ENCODE measurements around the gene URGCP.

Gene URGCP, protein sequence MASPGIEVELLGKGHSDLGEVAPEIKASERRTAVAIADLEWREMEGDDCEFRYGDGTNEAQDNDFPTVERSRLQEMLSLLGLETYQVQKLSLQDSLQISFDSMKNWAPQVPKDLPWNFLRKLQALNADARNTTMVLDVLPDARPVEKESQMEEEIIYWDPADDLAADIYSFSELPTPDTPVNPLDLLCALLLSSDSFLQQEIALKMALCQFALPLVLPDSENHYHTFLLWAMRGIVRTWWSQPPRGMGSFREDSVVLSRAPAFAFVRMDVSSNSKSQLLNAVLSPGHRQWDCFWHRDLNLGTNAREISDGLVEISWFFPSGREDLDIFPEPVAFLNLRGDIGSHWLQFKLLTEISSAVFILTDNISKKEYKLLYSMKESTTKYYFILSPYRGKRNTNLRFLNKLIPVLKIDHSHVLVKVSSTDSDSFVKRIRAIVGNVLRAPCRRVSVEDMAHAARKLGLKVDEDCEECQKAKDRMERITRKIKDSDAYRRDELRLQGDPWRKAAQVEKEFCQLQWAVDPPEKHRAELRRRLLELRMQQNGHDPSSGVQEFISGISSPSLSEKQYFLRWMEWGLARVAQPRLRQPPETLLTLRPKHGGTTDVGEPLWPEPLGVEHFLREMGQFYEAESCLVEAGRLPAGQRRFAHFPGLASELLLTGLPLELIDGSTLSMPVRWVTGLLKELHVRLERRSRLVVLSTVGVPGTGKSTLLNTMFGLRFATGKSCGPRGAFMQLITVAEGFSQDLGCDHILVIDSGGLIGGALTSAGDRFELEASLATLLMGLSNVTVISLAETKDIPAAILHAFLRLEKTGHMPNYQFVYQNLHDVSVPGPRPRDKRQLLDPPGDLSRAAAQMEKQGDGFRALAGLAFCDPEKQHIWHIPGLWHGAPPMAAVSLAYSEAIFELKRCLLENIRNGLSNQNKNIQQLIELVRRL

DNA sequence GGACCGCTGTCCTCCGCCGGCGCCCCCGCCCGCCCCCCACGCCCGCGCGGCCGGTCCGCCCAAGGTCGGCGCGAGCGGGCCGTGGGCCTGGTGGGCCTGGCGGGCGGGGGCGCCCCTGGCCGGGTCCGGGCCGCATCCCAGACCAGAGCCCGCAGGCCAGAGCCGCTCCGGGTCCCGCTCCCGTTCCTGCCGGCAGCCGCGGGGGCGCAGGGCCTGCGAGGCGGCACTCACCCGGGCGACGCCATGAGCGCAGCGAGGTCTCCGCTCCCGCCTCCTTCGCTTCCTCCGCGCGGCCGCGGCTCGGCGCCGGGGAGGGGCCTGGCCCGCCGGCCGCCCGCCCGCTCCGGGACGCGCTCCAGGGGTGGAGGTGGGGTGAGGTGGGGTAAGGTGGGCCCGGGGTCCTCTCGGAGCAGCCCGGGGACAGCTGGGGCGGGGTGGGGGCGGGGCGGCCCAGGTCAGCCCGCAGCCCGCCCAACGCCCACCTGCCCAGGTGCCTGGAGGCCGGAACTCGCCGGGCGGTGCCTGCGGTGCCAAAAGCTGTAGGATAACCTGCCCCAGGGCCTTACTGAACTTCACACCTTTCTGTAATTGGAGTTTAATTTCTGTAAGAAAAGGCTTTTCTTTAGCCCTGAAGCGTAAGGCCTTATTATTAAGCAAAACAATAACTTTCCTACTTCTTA is at the start of gene URGCP:
URGCP (minus strand) TSS at position 266 of the 680 bp plus-strand sequence; CDS start at position 245, 21 bp downstream.
- DNase-seq (ENCODE audit: low spot score), result peak; percentile 52

GRCh38 chr7:43956027-43956426 is 49.6 kb upstream of the URGCP start:
- no peak for DNase-seq (ENCODE audit: low spot score)

DNA sequence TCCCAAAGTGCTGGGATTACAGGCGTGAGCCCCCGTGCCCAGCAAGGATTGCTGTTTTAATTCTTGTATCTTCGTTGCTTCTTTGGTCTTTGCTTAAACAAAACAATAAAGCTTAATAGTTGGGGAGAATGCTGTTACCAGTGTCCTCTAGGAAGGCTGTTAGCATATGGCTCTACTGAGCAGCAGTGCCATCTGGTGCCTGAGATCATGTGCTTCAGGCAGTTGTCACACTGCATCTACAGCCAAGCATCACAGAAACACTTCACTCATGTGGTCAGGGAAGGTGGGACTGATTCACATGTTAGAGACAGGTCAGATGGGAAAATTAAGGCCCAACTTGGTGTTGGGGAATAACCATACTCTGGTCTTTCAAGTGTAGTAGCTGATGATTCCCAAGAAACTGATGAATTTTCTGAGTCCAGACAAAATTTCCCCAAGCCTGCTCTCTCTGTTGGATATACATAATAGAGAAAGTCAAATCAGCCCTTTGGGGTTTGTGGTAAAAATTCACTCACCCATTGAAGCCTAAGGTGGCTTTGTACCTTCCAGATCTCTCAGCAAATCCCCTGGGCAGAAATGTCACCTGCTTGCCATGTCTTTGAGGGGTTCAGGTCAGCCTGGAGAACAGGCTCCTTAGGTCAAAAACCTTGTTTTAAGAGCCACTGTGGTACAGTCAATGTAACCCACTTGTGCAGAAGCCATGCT is 48.3 kb upstream of the URGCP start:
- peak; percentile 32 for DNase-seq (ENCODE audit: low spot score)

GRCh38 chr7:43953071-43953470 is 46.7 kb upstream of the URGCP start:
- no peak for DNase-seq (ENCODE audit: low spot score)

DNA sequence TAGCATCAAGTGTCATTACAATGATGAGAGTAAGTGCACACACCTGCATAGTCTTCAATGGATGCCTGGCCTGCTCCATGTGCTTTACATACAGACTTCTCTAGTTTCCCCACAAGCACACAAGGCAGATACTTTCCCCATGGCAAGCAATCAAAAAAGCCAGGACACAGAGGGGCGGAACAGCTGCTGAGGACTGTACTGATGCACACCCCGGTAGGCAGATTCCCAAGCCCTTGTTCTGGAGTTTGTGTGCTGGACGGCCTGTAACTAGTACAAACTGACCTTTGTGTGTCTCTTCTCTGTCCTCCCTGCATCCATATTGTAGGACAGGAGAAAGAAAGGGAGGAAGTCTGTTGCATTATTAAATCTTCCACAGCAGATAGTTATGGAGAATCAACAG is 45.6 kb upstream of the URGCP start:
- DNase-seq (ENCODE audit: low spot score), result no peak

GRCh38 chr7:43944286-43944685 is 37.9 kb upstream of the URGCP start:
- no peak for DNase-seq (ENCODE audit: low spot score)

- DNase-seq (ENCODE audit: low spot score), result peak; percentile 56
Observed at GRCh38 chr7:43943417-43944187, 37.2 kb upstream of the URGCP start.

DNA sequence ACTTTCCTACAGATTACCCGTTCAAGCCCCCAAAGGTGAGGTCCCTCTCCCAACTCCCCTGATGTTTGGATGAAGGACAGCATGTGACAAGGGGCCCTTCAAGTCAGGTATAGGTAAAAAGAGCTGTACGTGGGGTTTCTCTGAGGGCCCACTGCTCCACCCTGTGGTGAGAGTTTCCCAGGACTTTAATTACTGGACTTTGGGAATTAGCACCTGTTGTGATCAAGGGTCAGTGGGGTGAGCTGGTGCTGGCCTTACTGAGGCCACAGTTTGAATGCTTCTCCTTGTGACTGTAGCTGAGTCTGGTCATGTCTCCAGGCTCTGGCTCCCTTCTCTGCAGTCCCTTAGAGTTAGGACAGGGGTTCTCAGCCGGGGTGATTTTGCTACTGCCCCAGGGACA is 36.6 kb upstream of the URGCP start:
- no peak for DNase-seq (ENCODE audit: low spot score)

GRCh38 chr7:43942250-43942649 is 35.9 kb upstream of the URGCP start:
- no peak for DNase-seq (ENCODE audit: low spot score)

DNA sequence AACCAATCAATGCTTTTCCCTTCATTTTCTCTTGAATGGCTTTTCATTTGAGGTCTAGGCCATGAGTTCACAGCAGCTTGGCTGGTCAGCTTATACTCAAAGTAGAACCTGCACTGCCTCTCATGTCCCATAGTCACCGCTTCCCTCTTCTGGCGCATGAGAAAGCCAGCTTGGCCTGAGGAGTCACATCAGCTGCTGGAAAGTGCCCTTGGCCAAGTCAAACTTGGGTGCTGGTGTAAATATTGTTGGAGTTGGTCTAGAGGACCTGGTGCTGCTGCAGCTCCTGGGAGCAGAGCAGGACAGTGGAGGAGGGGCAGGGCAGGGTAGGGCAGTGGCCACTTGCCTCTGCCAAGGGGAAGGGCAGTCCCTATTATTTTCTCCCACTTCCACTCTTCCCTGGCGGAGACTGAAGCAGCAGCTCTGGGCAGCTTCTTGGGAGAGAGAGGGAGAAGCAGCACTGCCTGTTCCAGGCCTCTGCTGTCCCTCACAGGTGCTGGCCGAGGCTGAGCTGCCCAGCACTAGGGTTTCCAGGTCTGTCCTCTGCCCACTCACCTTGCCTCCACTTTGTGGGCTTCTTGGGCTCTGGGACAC is 32.6 kb upstream of the URGCP start:
- no peak for DNase-seq (ENCODE audit: low spot score)

DNA sequence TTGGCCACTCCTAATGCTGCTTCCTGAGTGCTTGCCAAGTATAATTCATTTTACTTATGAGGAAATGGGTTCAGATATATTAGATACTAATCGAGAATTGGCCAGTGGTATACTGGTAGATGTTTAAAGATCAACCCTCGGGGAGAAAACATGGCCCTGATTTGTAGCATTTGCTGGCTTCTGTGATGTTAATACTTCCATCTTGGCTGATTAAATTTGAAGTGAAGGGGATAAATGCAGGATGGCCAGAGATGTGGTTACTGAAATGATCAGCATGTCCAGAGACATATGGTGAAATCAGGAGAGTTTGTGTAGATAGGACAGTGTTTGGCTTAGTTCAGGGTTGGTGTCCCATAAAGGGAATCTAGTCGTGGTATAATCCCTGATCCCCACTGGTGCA is 31.0 kb upstream of the URGCP start:
- no peak for DNase-seq (ENCODE audit: low spot score)

DNA sequence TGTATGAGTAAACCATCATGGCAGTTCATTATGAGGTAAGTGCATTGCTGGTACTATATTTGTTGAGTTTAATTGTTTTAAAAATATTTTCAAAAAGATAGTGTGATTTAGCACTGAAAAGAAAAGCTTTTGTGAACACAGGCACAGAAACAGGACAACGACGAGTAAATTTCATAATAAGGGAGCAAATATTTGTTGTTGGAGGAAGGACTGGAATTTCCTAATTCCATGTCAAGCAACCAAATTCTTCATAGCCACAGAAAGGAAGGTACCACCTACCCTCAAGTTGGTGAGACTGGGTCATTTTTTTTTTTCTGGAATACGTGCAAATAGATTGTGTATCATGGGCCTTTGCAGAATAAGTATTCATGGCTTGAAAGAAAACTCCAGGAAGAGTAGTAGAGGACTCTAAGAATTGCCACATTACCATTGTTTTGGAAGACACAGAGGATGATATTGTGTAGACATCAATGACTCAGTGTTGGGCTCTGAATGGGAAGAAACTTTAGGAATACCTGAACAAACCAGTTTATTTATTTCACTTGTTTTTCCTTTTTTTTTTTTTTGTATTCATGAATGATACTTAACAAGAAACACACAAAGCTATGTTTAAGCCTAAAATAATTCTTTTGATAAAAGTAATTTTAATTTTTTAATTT is 27.6 kb upstream of the URGCP start:
- no peak for DNase-seq (ENCODE audit: low spot score)

DNA sequence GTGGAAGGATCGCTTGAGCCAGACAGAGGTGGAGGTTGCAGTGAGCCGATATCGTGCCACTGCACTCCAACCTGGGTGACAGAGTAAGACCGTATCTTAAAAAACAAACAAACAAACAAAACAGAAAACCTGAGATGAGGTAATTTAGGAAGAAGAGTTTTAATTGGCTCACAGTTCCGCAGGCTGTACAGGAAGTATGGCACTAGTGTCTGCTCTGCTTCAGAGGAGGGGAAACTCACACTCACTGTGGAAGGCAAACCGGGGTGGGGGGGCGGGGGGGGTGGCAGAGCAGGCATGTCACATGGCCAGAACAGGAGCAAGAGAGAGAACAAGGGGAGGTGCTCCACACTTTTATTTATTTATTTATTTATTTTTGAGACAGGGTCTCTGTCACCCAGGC is 24.9 kb upstream of the URGCP start:
- DNase-seq (ENCODE audit: low spot score), result no peak

DNA sequence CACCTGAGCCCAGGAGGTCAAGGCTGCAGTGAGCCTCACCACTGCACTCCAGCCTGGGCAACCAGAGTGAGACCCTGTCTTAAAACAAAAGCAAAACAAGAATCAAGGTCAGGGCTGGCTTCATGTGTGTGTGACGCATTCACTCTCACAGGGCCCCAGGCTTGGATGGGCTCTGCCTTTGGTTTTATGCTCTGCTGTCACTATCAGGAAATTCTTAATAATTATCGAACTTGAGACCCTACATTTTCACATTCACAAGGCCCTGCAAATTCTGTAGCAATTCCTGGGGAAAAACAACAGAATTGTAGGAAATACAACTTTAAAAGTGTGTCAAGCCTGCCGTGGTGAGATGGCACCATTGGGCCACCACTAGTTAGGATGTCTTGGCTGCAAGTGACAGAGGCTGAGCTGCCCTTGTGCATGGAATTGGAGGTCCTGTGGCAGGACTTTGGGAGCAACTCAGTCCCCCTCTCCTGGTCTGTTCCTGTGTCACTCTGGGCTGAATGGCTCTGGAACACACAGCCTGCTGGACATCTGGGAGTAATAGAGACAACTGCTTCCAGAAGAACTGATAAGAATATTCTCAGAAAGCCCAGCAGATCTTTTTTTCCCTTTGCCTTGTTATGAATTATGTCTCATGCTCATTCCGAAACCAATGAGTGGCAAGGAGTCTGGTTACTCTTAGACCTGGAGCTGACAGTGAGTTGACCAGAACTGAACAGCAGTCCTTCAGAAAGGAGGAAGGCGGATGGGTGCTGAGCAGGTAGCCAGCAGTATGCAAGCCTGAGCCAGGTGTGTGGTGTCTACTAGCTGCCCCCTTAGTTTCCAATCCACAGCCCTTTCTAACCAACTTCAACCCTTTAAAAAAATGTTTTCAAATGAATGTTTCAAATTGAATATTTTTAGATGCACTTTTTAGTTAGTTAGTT is 23.4 kb upstream of the URGCP start:
- no peak for DNase-seq (ENCODE audit: low spot score)

DNA sequence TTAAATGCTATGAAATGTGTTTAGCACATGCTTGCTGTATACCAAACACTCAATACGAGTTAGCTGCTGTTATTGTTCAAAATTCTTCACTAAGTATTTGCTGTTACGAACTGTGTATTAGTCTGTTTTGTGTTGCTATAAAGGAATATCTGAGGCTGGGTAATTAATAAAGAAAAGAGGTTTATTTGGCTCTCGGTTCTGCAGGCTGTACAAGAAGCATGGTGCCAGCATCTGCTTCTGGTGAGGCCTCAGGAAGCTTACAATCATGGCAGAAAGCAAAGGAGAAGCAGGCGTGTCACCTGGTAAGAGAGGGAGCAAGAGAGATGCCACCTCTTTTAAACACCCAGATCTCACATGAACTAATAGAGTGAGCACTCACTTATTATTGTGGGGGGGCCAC is 21.4 kb upstream of the URGCP start:
- no peak for DNase-seq (ENCODE audit: low spot score)

DNA sequence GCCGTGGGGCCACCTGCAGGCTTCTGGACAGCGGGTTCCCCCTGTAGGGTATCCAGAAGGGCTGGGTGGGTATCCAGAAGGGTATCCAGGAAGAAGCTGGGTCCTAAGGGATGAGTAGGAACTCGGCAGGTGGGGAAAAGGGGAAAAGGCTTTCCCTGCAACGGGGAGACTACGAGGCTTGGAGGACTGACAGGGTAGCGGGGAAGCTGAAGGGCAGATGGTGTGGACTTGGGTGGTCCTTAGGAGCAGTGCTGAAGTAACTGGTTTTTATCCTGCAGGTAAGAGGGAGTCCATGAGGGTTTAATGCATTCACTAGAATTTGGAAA is 20.4 kb upstream of the URGCP start:
- no peak for DNase-seq (ENCODE audit: low spot score)

GRCh38 chr7:43925984-43926797 is 19.8 kb upstream of the URGCP start, which contains the start of gene UBE2D4:
Gene UBE2D4 (plus strand): TSS chr7:43926436. CDS start chr7:43926533, 97 bp downstream.
- DNase-seq (ENCODE audit: low spot score), result peak; percentile 95

DNA sequence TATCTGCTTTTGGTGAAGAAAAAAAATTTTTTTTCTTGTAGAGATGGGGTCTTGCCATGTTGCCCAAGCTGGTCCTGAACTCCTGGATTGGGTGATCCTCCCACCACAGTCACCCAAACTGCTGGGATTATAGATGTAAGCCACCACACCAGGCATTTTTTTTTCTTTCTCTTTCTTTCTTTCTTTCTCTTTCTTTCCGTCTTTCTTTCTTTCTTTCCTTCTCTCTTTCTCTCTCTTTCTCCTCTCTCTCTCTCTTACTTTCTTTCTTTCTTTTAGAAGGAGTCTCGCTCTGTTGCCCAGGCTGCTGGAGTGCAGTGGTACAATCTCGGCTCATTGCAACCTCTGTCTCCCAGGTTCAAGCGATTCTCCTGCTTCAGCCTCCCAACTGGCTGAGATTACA is 16.3 kb upstream of the URGCP start:
- no peak for DNase-seq (ENCODE audit: low spot score)

All from LoVo (cell line).